ENCODE data around the gene CKAP2L. TPM values are rescaled to one million over a fixed set of nuclear protein-coding genes. Genes with fewer than 3 reads are reported as not detected.

The CKAP2L gene
- total and polyA plus RNA-seq, 10 of the 15 experiments (the other 5 are each of a cell fraction or from before 2014, with no cell fraction given), result 10.5 to 37.4 (median 20.2) TPM

GRCh38 chr2:112728029-112728362, 36.4 kb downstream of the CKAP2L start:
- CTCF ChIA-PET, result interaction anchor here (0.8 to 12.8 kb wide), 21 partner anchors 9 to 247 kb away, joined by 3 to 671 read pairs (median 18); partner anchors contain the start of genes CHCHD5 and SLC20A1
- Histone ChIP-seq H3K79me2 (ENCODE audit: control insufficient read depth, insufficient read depth, low read length) (no peaks in the 10 kb centered on the region), H3K27me3 (replicated peaks in 1 of 2; ENCODE audit: control insufficient read depth in 2 of 2, insufficient read depth in 2 of 2, low read length in 1 of 2) (no peaks in the 10 kb centered on the region), H3K36me3 (ENCODE audit: control insufficient read depth in 2 of 2, insufficient read depth in 2 of 2, low read length in 1 of 2) (no peaks in the 10 kb centered on the region; a peak in 1 of 4 replicates), H3K27ac (ENCODE audit: control insufficient read depth, insufficient read depth) (no peak overlapping the region), H2AFZ (ENCODE audit: control insufficient read depth, low read depth, low read length) (no peak overlapping the region), H4K20me1 (ENCODE audit: control insufficient read depth, insufficient read depth) (no peaks in the 10 kb centered on the region), H3K9me3 (replicated peaks; ENCODE audit: control insufficient read depth, insufficient read depth, low read length) (no peaks in the 10 kb centered on the region), H3K4me3 (no peak overlapping the region), H3K9ac (ENCODE audit: control insufficient read depth, insufficient read depth, low read length) (no peak overlapping the region), H3K4me1 (ENCODE audit: control insufficient read depth, insufficient read depth, low read length) (peaks cover 22% of the 10 kb centered on the region), H3K4me2 (ENCODE audit: control insufficient read depth, insufficient read depth) (no peak overlapping the region)
- RAD21 ChIA-PET (ENCODE audit: unreplicated experiment), result interaction anchor here (0.8 to 10.7 kb wide), 13 partner anchors 20 to 231 kb away, joined by 3 to 494 read pairs (median 45); partner anchors contain the start of genes CHCHD5 and SLC20A1
- TF ChIP-seq PAX8 (IDR thresholded peaks at IDR 0.05) (no peak), ETV6 (conservative IDR thresholded peaks at IDR 0.05 in 1 of 2, IDR thresholded peaks at IDR 0.05 in 1 of 2; ENCODE audit: borderline replicate concordance in 1 of 2, low read depth in 1 of 2) (no peak), ASH2L (IDR thresholded peaks at IDR 0.05; ENCODE audit: borderline replicate concordance, low read depth) (no peak), NBN (IDR thresholded peaks at IDR 0.05) (no peak), ZNF24 (IDR thresholded peaks at IDR 0.05) (no peak), BRCA1 (IDR thresholded peaks at IDR 0.05; ENCODE audit: low read depth, low read length) (no peak), NR2C2 (IDR thresholded peaks at IDR 0.05; ENCODE audit: borderline replicate concordance, control insufficient read depth, insufficient read length, low read depth) (no peak), RELA (IDR thresholded peaks at IDR 0.05; ENCODE audit: borderline replicate concordance, partially characterized antibody) (no peak), GABPA (IDR thresholded peaks at IDR 0.05; ENCODE audit: low read depth) (no peak), MLLT1 (IDR thresholded peaks at IDR 0.05) (no peak), CHD2 (IDR thresholded peaks at IDR 0.05; ENCODE audit: borderline replicate concordance, low read depth, low read length) (no peak), MYC (IDR thresholded peaks at IDR 0.05; ENCODE audit: insufficient read depth, insufficient read length, insufficient replicate concordance, low read length, severe bottlenecking) (no peak), CBX5 (IDR thresholded peaks at IDR 0.05; ENCODE audit: low read depth) (no peak), RAD51 (IDR thresholded peaks at IDR 0.05) (no peak), RB1 (IDR thresholded peaks at IDR 0.05; ENCODE audit: borderline replicate concordance) (no peak), BCL11A (IDR thresholded peaks at IDR 0.05; ENCODE audit: low read depth, low read length) (no peak), HSF1 (IDR thresholded peaks at IDR 0.05; ENCODE audit: low read depth, low read length) (no peak)
- DNase-seq (ENCODE audit: low read depth, low spot score) (no peak), ATAC-seq (no peak), FAIRE-seq (no peak)
- no TSS peak for BruUV-seq (replicated peaks)
- POLR2A ChIA-PET, result interaction anchor here (1.1 to 4.9 kb wide), 8 partner anchors 15 to 145 kb away, joined by 3 to 41 read pairs (median 10); no protein-coding TSS in a partner anchor
- SMC1A ChIA-PET (ENCODE audit: uncharacterized antibody, unreplicated experiment), result interaction anchor here (0.6 to 10.9 kb wide), 24 partner anchors 11 to 239 kb away, joined by 3 to 455 read pairs (median 6); partner anchors contain the start of gene SLC20A1
- intact Hi-C loops (cut with micrococcal nuclease; ENCODE audit: unreplicated experiment) (loop anchor here (5.0 kb wide), 1 partner anchor 246 kb away; the partner anchor contains the start of gene TTL), in situ Hi-C loops (cut with MboI) (no loop called here)
- WGBS (ENCODE audit: insufficient coverage, insufficient replicate concordance, low lambda C conversion rate, missing lambda C conversion rate), result 70% methylated on average over 4 of the region's 4 CpGs
